DOHH2 (cell line): ENCODE results near the gene MRPL45.

Experiments used
- H3F3A ChIP-seq: fragments of 200-600 bp; sonication (generic), shearing (Covaris generic); 2 replicates; pipeline ENCODE4 v1.6.0; 2016; ENCODE audit warnings: antibody characterized with exemption, mild to moderate bottlenecking; ENCODE audit not compliant: control insufficient read depth, insufficient read depth
- H3K27ac ChIP-seq: fragments of 200-600 bp; sonication (generic); 2 replicates; pipeline ENCODE4 v1.5.1; 2014; ENCODE audit warnings: low read depth, mild to moderate bottlenecking, low read length, moderate library complexity
- H3K27me3 ChIP-seq: fragments of 200-600 bp; sonication (generic); 2 replicates; pipeline ENCODE4 v1.6.1; 2014; ENCODE audit warnings: mild to moderate bottlenecking, low read length, mixed read lengths; ENCODE audit not compliant: control insufficient read depth
- H3K36me3 ChIP-seq: fragments of 200-600 bp; sonication (generic); 2 replicates; pipeline ENCODE4 v1.6.1; 2014; ENCODE audit warnings: mild to moderate bottlenecking, low read length, moderate library complexity, mixed read lengths; ENCODE audit not compliant: control insufficient read depth
- H3K4me1 ChIP-seq: fragments of 200-600 bp; sonication (generic); 2 replicates; pipeline ENCODE4 v1.6.1; 2014; ENCODE audit warnings: mild to moderate bottlenecking, low read length, mixed read lengths; ENCODE audit not compliant: control insufficient read depth
- H3K4me2 ChIP-seq: fragments of 200-600 bp; sonication (generic); 2 replicates; pipeline ENCODE4 v1.6.0; 2014; ENCODE audit warnings: mild to moderate bottlenecking, low read length, moderate library complexity
- H3K4me3 ChIP-seq: fragments of 200-600 bp; sonication (generic); 2 replicates; pipeline ENCODE4 v1.5.1; 2014; ENCODE audit warnings: mild to moderate bottlenecking, low read length, mixed read lengths
- H3K79me2 ChIP-seq: fragments of 200-600 bp; sonication (generic); 2 replicates; pipeline ENCODE4 v1.6.1; 2014; ENCODE audit warnings: mild to moderate bottlenecking, low read length, mixed read lengths; ENCODE audit not compliant: control insufficient read depth
- H3K9me2 ChIP-seq: fragments of 200-600 bp; sonication (generic); replicated peaks from 2 replicates; pipeline ENCODE4 v1.6.1; 2014; ENCODE audit warnings: mild to moderate bottlenecking, low read length, mixed read lengths; ENCODE audit not compliant: control insufficient read depth
- H3K9me3 ChIP-seq: fragments of 200-600 bp; sonication (generic); 2 replicates; pipeline ENCODE4 v1.6.1; 2014; ENCODE audit warnings: antibody characterized with exemption, low read length, mixed read lengths; ENCODE audit not compliant: control insufficient read depth, insufficient read depth
- H4K20me1 ChIP-seq: fragments of 200-600 bp; sonication (generic); 2 replicates; pipeline ENCODE4 v1.6.0; 2014; ENCODE audit warnings: low read depth, mild to moderate bottlenecking, antibody characterized with exemption, low read length, moderate library complexity; ENCODE audit not compliant: control insufficient read depth, insufficient read depth
- EZH2phosphoT487 ChIP-seq: fragments of 200-600 bp; sonication (generic); IDR thresholded peaks from 2 replicates; pipeline ENCODE4 v1.6.1; 2017; ENCODE audit warnings: borderline replicate concordance, mild to moderate bottlenecking, antibody characterized with exemption, low read length, moderate library complexity, mixed read lengths
- TF ChIP-seq, protein P1 (sequence below): fragments of 200-600 bp; sonication (generic); IDR thresholded peaks from one replicate; pipeline ENCODE4 v1.5.1; 2014; ENCODE audit warnings: antibody characterized with exemption, mild to moderate bottlenecking, low read depth, low read length; ENCODE audit not compliant: poor library complexity, severe bottlenecking

The MRPL45 gene

DNA sequence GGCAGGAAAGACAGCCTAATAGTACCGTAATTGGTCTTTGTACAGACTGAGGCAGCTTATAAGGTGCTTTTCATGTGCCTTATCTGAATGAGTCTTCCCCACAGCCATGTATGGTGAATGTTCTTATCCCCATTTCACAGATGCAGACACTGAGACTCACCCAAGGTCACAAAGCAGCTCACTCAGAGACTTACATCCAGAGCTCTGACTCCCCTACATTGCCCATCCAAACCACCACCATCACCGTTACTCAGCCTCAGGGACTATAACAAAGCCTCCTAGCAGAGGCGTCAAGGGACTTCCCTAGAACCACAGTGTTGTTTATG, 47.4 kb downstream of the MRPL45 start:
- Histone ChIP-seq H3K9me3 (no peaks in the 10 kb centered on the region), H3K4me1 (peaks cover 6% of the 10 kb centered on the region; the same call in 1 of the 2 replicates), H4K20me1 (no peaks in the 10 kb centered on the region), H3K4me3 (no peak overlapping the region), H3K4me2 (no peak overlapping the region), H3K27me3 (no peaks in the 10 kb centered on the region), H3K27ac (no peak overlapping the region), H3K79me2 (no peaks in the 10 kb centered on the region), H3K9me2 (no peaks in the 10 kb centered on the region), H3F3A (0 out of 2 replicates have a peak, but pooled peaks cover under 1% of the 10 kb centered on the region), H3K36me3 (no peaks in the 10 kb centered on the region)
- no peak for TF ChIP-seq EZH2phosphoT487
- TF ChIP-seq, protein P1, sequence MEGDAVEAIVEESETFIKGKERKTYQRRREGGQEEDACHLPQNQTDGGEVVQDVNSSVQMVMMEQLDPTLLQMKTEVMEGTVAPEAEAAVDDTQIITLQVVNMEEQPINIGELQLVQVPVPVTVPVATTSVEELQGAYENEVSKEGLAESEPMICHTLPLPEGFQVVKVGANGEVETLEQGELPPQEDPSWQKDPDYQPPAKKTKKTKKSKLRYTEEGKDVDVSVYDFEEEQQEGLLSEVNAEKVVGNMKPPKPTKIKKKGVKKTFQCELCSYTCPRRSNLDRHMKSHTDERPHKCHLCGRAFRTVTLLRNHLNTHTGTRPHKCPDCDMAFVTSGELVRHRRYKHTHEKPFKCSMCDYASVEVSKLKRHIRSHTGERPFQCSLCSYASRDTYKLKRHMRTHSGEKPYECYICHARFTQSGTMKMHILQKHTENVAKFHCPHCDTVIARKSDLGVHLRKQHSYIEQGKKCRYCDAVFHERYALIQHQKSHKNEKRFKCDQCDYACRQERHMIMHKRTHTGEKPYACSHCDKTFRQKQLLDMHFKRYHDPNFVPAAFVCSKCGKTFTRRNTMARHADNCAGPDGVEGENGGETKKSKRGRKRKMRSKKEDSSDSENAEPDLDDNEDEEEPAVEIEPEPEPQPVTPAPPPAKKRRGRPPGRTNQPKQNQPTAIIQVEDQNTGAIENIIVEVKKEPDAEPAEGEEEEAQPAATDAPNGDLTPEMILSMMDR, result no peak

DNA sequence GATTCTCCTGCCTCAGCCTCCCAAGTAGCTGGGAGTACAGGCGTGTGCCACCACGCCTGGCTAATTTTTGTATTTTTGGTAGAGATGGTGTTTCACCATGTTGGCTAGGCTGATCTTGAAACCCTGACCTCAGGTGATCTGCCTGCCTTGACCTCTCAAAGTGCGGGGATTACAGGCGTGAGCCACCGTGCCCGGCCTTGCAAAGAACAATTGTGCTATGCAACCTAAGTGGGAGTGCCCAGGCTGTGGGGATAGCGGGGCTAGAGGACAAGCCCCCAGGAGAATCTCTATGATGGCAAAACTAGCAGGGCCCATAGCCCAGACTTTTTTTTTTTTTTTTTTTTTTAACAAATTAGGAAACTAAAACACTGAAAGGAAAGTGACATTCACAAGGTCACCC, 48.8 kb downstream of the MRPL45 start:
- Histone ChIP-seq H4K20me1 (no peaks in the 10 kb centered on the region), H3K36me3 (no peaks in the 10 kb centered on the region), H3F3A (0 out of 2 replicates have a peak, but pooled peaks cover 6% of the 10 kb centered on the region), H3K27me3 (no peaks in the 10 kb centered on the region), H3K4me1 (peaks cover 8% of the 10 kb centered on the region), H3K27ac (no peak overlapping the region), H3K4me3 (no peak overlapping the region), H3K79me2 (no peaks in the 10 kb centered on the region), H3K9me3 (no peaks in the 10 kb centered on the region), H3K4me2 (no peak overlapping the region), H3K9me2 (no peaks in the 10 kb centered on the region)
- no peak for TF ChIP-seq EZH2phosphoT487
- TF ChIP-seq, protein P1, result no peak

DNA sequence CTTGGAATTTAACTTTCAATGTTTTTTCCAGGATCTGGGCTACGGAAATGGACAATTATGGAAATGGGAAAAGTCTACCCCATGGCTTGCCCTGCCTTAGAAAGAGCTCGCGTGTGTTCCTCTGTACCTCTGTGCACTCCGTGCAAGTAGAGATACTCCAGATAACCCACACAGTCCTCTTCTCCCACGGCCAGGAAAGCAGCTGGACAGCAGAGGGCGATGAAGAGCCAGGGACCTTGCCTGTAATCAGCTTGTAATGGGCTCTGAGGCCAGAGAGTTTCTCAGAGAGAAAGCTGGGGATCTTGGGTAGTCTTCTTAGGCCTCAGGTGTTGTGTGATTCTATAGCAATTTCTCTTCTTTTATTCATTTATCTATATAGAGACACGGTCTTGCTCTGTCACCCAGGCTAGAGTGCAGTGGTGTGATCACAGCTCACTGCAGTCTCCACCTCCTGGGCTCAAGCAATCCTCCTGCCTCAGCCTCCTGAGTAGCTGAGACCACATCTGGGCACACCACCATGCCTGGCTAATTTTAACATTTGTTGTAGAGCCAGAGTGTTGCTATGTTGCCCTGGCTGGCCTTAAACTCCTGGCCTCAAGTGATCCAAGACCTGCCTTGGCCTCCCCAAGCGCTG, 52.2 kb downstream of the MRPL45 start:
- Histone ChIP-seq H3K79me2 (peaks cover 27% of the 10 kb centered on the region), H4K20me1 (peaks cover 5% of the 10 kb centered on the region; the same call in 1 of the 2 replicates), H3K4me2 (no peak overlapping the region), H3K36me3 (no peaks in the 10 kb centered on the region), H3F3A (0 out of 2 replicates have a peak, but pooled peaks cover 6% of the 10 kb centered on the region), H3K27ac (no peak overlapping the region), H3K4me1 (peaks cover 27% of the 10 kb centered on the region), H3K9me2 (no peaks in the 10 kb centered on the region), H3K9me3 (no peaks in the 10 kb centered on the region), H3K4me3 (no peak overlapping the region), H3K27me3 (no peaks in the 10 kb centered on the region)
- no peak for TF ChIP-seq EZH2phosphoT487
- TF ChIP-seq, protein P1, result peak; percentile 89
